Trophoblast cell (in vitro differentiated cells and primary cell): ENCODE measurements around the gene PPP1R8.
"Not testable (repeated sequence)": the region's sequence is repeated elsewhere in the genome, so short reads cannot be mapped to it uniquely, and the experiment has no call there.

Experiments
- DNase-seq, 2 donors: peaks; one replicate each; pipeline ENCODE4 v3.0.0-alpha.2; 2016
- H2AFZ ChIP-seq: 2 replicates; pipeline ENCODE4 v1.6.1; 2013; ENCODE audit warnings: low read length, moderate library complexity, mild to moderate bottlenecking; ENCODE audit not compliant: insufficient read depth, poor library complexity
- H2AK5ac ChIP-seq: 2 replicates; pipeline ENCODE4 v1.6.1; 2013; ENCODE audit warnings: mild to moderate bottlenecking, low read length
- H2BK120ac ChIP-seq: 2 replicates; pipeline ENCODE4 v1.6.1; 2013; ENCODE audit warnings: low read length, mild to moderate bottlenecking, moderate library complexity; ENCODE audit not compliant: insufficient read depth, poor library complexity
- H2BK12ac ChIP-seq: 2 replicates; pipeline ENCODE4 v1.6.1; 2013; ENCODE audit warnings: mild to moderate bottlenecking, low read length, moderate library complexity
- H2BK5ac ChIP-seq: 2 replicates; pipeline ENCODE4 v1.6.1; 2013; ENCODE audit warnings: low read length, low read depth, moderate library complexity, mild to moderate bottlenecking; ENCODE audit not compliant: poor library complexity
- H3K14ac ChIP-seq: 2 replicates; pipeline ENCODE4 v1.6.1; 2013; ENCODE audit warnings: mild to moderate bottlenecking, low read length
- H3K18ac ChIP-seq: 2 replicates; pipeline ENCODE4 v1.6.1; 2013; ENCODE audit warnings: mild to moderate bottlenecking, low read length
- H3K23ac ChIP-seq: 2 replicates; pipeline ENCODE4 v1.6.1; 2013; ENCODE audit warnings: low read length
- H3K27ac ChIP-seq: 2 replicates; pipeline ENCODE4 v1.5.1; 2013; ENCODE audit warnings: low read depth, mild to moderate bottlenecking, inconsistent platforms, low read length, moderate library complexity
- H3K27me3 ChIP-seq: 2 replicates; pipeline ENCODE4 v1.6.1; 2013; ENCODE audit warnings: inconsistent platforms, mild to moderate bottlenecking, low read length, moderate library complexity; ENCODE audit not compliant: insufficient read depth
- H3K36me3 ChIP-seq, 2 experiments: 1 replicate in 1 of 2; 2 replicates in 1 of 2; pipeline ENCODE4 v1.6.1; 2013; ENCODE audit warnings: low read length in 2 of 2, mild to moderate bottlenecking in 2 of 2, moderate library complexity in 1 of 2; ENCODE audit not compliant: insufficient read depth in 2 of 2, control insufficient read depth in 1 of 2
- H3K4ac ChIP-seq: 2 replicates; pipeline ENCODE4 v1.6.1; 2013; ENCODE audit warnings: low read depth, mild to moderate bottlenecking, low read length, moderate library complexity
- H3K4me1 ChIP-seq, 2 experiments: 1 replicate in 1 of 2; 2 replicates in 1 of 2; pipeline ENCODE4 v1.6.1; 2013; ENCODE audit warnings: low read length in 2 of 2, mild to moderate bottlenecking in 2 of 2, moderate library complexity in 1 of 2; ENCODE audit not compliant: insufficient read depth in 2 of 2, control insufficient read depth in 1 of 2
- H3K4me2 ChIP-seq: 2 replicates; pipeline ENCODE4 v1.6.1; 2013; ENCODE audit warnings: inconsistent platforms, mild to moderate bottlenecking, low read length, moderate library complexity
- H3K4me3 ChIP-seq: 2 replicates; pipeline ENCODE4 v1.5.1; 2013; ENCODE audit warnings: mild to moderate bottlenecking, low read depth, low read length, inconsistent platforms
- H3K79me1 ChIP-seq: one replicate; pipeline ENCODE4 v1.6.1; 2013; ENCODE audit warnings: low read length
- H3K79me2 ChIP-seq: 2 replicates; pipeline ENCODE4 v1.6.1; 2013; ENCODE audit warnings: low read length, mild to moderate bottlenecking; ENCODE audit not compliant: control insufficient read depth, insufficient read depth, poor library complexity
- H3K9ac ChIP-seq: 2 replicates; pipeline ENCODE4 v1.6.1; 2013; ENCODE audit warnings: mild to moderate bottlenecking, low read length
- H3K9me3 ChIP-seq: 2 replicates; pipeline ENCODE4 v1.6.1; 2013; ENCODE audit warnings: low read depth, mild to moderate bottlenecking, control low read depth, inconsistent platforms, low read length; ENCODE audit not compliant: insufficient read depth
- H4K12ac ChIP-seq: 2 replicates; pipeline ENCODE4 v1.6.1; 2013; ENCODE audit warnings: low read depth, mild to moderate bottlenecking, low read length, moderate library complexity
- H4K8ac ChIP-seq: 2 replicates; pipeline ENCODE4 v1.6.1; 2013; ENCODE audit warnings: low read depth, mild to moderate bottlenecking, low read length, moderate library complexity
- H4K91ac ChIP-seq: one replicate; pipeline ENCODE4 v1.6.1; 2013; ENCODE audit warnings: low read depth, mild to moderate bottlenecking, low read length, moderate library complexity
- WGBS: extraction: QIAGEN DNeasy Blood & Tissue Kit; methylation state at CpG from one replicate; pipeline ENCODE4 v1.1.7; 2013; ENCODE audit warnings: missing lambda C conversion rate; ENCODE audit not compliant: insufficient read length, insufficient coverage; ENCODE audit errors: extremely low coverage; 5-methylcytosine and 5-hydroxymethylcytosine counted together

Gene PPP1R8

GRCh38 chr1:27868556-27868931 is 38.0 kb downstream of the PPP1R8 start:
- H3K27ac ChIP-seq, result no peak overlapping the region
- no peak overlapping the region for H3K9ac ChIP-seq
- no peak overlapping the region for H4K91ac ChIP-seq
- no peak overlapping the region for H3K14ac ChIP-seq
- H2AFZ ChIP-seq, result no peak overlapping the region
- H3K18ac ChIP-seq, result no peak overlapping the region
- H2BK5ac ChIP-seq, result no peak overlapping the region
- H3K4me2 ChIP-seq, result no peak overlapping the region
- WGBS, result no CpG with 5 or more reads among the region's 11 CpGs
- H3K27me3 ChIP-seq, result no peaks in the 10 kb centered on the region
- no peaks in the 10 kb centered on the region for H3K79me1 ChIP-seq
- no peak overlapping the region for H3K4ac ChIP-seq
- H2AK5ac ChIP-seq, result no peak overlapping the region
- H4K12ac ChIP-seq, result no peak overlapping the region
- H3K4me1 ChIP-seq, result peaks cover 8 to 14% of the 10 kb centered on the region in 2 experiments
- no peak overlapping the region for H2BK12ac ChIP-seq
- no peaks in the 10 kb centered on the region for H3K9me3 ChIP-seq
- H3K36me3 ChIP-seq, result no peaks in the 10 kb centered on the region
- DNase-seq, result no peak
- H3K23ac ChIP-seq, result no peak overlapping the region
- H3K4me3 ChIP-seq, result no peak overlapping the region
- no peaks in the 10 kb centered on the region for H3K79me2 ChIP-seq
- H4K8ac ChIP-seq, result no peak overlapping the region
- H2BK120ac ChIP-seq, result no peak overlapping the region

DNA sequence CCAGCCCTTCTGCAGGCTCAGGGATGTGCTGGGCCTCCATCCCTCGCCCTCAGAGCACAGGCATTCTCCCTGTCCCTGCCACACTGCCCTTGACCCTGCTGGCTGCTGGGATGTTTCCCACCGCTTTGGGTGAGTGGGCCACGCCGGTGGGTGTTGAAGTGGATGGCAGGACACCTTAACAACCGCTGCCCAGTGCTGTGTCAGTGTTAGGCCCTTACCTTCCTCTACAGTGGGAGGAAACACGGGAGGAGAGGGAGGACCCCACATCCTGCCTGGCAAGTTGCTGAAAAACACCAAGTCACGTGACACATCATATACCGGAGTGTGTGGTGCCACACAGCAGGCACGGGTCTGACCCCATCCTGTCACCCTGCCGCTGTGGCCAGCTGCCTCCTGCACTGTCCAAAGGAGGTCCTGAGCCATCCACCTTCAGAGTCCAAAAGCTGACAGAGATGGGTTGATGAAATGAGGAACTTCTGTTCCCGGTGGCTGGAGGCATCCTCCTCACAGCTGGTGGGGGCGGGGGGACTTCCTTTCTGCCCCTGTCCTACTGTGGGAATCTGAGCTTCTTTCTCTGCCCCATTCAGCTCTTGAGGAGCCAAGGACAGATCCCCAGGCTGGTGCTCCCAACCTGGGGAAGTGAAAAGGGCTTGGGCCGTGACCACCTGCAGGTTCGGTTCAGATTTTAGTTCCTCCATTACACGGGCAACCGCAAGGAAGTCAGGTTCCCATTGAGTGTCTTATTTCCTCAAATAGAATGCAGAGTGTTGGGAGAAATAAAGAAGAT is 38.5 kb downstream of the PPP1R8 start:
- DNase-seq, result no peak
- no peaks in the 10 kb centered on the region for H3K79me2 ChIP-seq
- H3K27ac ChIP-seq, result no peak overlapping the region
- no peak overlapping the region for H4K91ac ChIP-seq
- H3K14ac ChIP-seq, result no peak overlapping the region
- H3K23ac ChIP-seq, result no peak overlapping the region
- no peak overlapping the region for H3K4me3 ChIP-seq
- no peak overlapping the region for H2AFZ ChIP-seq
- H4K8ac ChIP-seq, result no peak overlapping the region
- H2AK5ac ChIP-seq, result no peak overlapping the region
- H3K9me3 ChIP-seq, result no peaks in the 10 kb centered on the region
- no peaks in the 10 kb centered on the region for H3K27me3 ChIP-seq
- no peak overlapping the region for H2BK5ac ChIP-seq
- H3K18ac ChIP-seq, result no peak overlapping the region
- no CpG with 5 or more reads among the region's 16 CpGs for WGBS
- no peak overlapping the region for H3K4ac ChIP-seq
- H4K12ac ChIP-seq, result no peak overlapping the region
- H2BK12ac ChIP-seq, result no peak overlapping the region
- no peak overlapping the region for H2BK120ac ChIP-seq
- no peaks in the 10 kb centered on the region for H3K79me1 ChIP-seq
- H3K4me1 ChIP-seq, result peaks cover 8 to 13% of the 10 kb centered on the region in 2 experiments
- no peak overlapping the region for H3K9ac ChIP-seq
- no peaks in the 10 kb centered on the region for H3K36me3 ChIP-seq
- no peak overlapping the region for H3K4me2 ChIP-seq

GRCh38 chr1:27869719-27870085 is 39.1 kb downstream of the PPP1R8 start:
- Histone ChIP-seq H3K23ac (no peak overlapping the region), H3K14ac (no peak overlapping the region), H3K4ac (no peak overlapping the region), H3K36me3 (no peaks in the 10 kb centered on the region), H3K79me2 (no peaks in the 10 kb centered on the region), H4K12ac (no peak overlapping the region), H4K91ac (no peak overlapping the region), H3K9ac (no peak overlapping the region), H2BK120ac (no peak overlapping the region), H3K4me1 (peaks cover 5 to 10% of the 10 kb centered on the region in 2 experiments), H3K27ac (no peak overlapping the region), H2BK5ac (no peak overlapping the region), H3K9me3 (no peaks in the 10 kb centered on the region), H3K4me2 (no peak overlapping the region), H3K79me1 (no peaks in the 10 kb centered on the region), H2BK12ac (no peak overlapping the region), H2AFZ (no peak overlapping the region), H3K18ac (no peak overlapping the region), H3K4me3 (no peak overlapping the region), H3K27me3 (no peaks in the 10 kb centered on the region), H4K8ac (no peak overlapping the region), H2AK5ac (no peak overlapping the region)
- WGBS, result no CpG with 5 or more reads among the region's 1 CpG
- no peak for DNase-seq

GRCh38 chr1:27871076-27871475 is 40.5 kb downstream of the PPP1R8 start:
- not testable (repeated sequence) for H3K79me2 ChIP-seq, H3K4me2 ChIP-seq, H3K23ac ChIP-seq, H3K9me3 ChIP-seq, H2AK5ac ChIP-seq, H3K18ac ChIP-seq, H3K27ac ChIP-seq, H4K8ac ChIP-seq, H2BK120ac ChIP-seq, H3K36me3 ChIP-seq, H3K9ac ChIP-seq, H4K12ac ChIP-seq, H2AFZ ChIP-seq, H2BK12ac ChIP-seq, DNase-seq, H3K27me3 ChIP-seq, H3K4ac ChIP-seq, H2BK5ac ChIP-seq, H3K79me1 ChIP-seq, H4K91ac ChIP-seq, H3K4me3 ChIP-seq, H3K14ac ChIP-seq
- H3K4me1 ChIP-seq, result peaks cover 5 to 10% of the 10 kb centered on the region in 2 experiments
- no CpG with 5 or more reads among the region's 7 CpGs for WGBS
